H9 (cell line): ENCODE measurements around the gene MGRN1. TPM values are rescaled to one million over a fixed set of nuclear protein-coding genes. Genes with fewer than 3 reads are reported as not detected.

Source experiments
- DNase-seq: peaks from one replicate; pipeline ENCODE4 v3.0.0-alpha.2; 2017
- H2AFZ ChIP-seq: one replicate; pipeline ENCODE4 v1.6.1; 2013; ENCODE audit warnings: mild to moderate bottlenecking, low read length, control low read depth, moderate library complexity
- H2AK5ac ChIP-seq: 2 replicates; pipeline ENCODE4 v1.6.1; 2013; ENCODE audit warnings: low read length, control low read depth, mixed read lengths; ENCODE audit not compliant: insufficient read length
- H2BK120ac ChIP-seq: one replicate; pipeline ENCODE4 v1.6.1; 2013; ENCODE audit warnings: low read depth, mild to moderate bottlenecking, low read length, control low read depth, inconsistent platforms; ENCODE audit not compliant: poor library complexity, severe bottlenecking
- H2BK12ac ChIP-seq: 2 replicates; pipeline ENCODE4 v1.6.1; 2013; ENCODE audit warnings: low read length, control low read depth, mixed read lengths, low read depth; ENCODE audit not compliant: insufficient read length
- H2BK15ac ChIP-seq: 2 replicates; pipeline ENCODE4 v1.6.1; 2013; ENCODE audit warnings: low read depth, low read length, control low read depth
- H2BK20ac ChIP-seq: one replicate; pipeline ENCODE4 v1.6.1; 2013; ENCODE audit warnings: low read depth, mild to moderate bottlenecking, low read length, control low read depth, inconsistent platforms; ENCODE audit not compliant: poor library complexity, severe bottlenecking
- H2BK5ac ChIP-seq: 2 replicates; pipeline ENCODE4 v1.6.1; 2013; ENCODE audit warnings: low read length, control low read depth, mixed read lengths; ENCODE audit not compliant: insufficient read length
- H3K14ac ChIP-seq: 2 replicates; pipeline ENCODE4 v1.6.1; 2013; ENCODE audit warnings: low read length, control low read depth; ENCODE audit not compliant: insufficient read depth
- H3K18ac ChIP-seq: 2 replicates; pipeline ENCODE4 v1.6.1; 2013; ENCODE audit warnings: low read depth, mild to moderate bottlenecking, mixed read lengths, low read length, control low read depth; ENCODE audit not compliant: insufficient read length
- H3K23ac ChIP-seq: 2 replicates; pipeline ENCODE4 v1.6.1; 2013; ENCODE audit warnings: low read length, control low read depth, mixed read lengths, low read depth; ENCODE audit not compliant: insufficient read length
- H3K23me2 ChIP-seq: 2 replicates; pipeline ENCODE4 v1.6.1; 2013; ENCODE audit warnings: low read depth, mild to moderate bottlenecking, mixed read lengths, low read length, control low read depth; ENCODE audit not compliant: insufficient read length, poor library complexity, severe bottlenecking
- H3K27ac ChIP-seq: 2 replicates; pipeline ENCODE4 v1.5.1; 2013; ENCODE audit warnings: low read length, control low read depth, mixed read lengths, low read depth; ENCODE audit not compliant: insufficient read length
- H3K27me3 ChIP-seq: 2 replicates; pipeline ENCODE4 v1.6.1; 2013; ENCODE audit warnings: low read length, control low read depth, inconsistent platforms; ENCODE audit not compliant: insufficient read depth
- H3K4ac ChIP-seq: 2 replicates; pipeline ENCODE4 v1.6.1; 2013; ENCODE audit warnings: low read depth, mild to moderate bottlenecking, control low read depth, inconsistent platforms, low read length, moderate library complexity
- H3K4me1 ChIP-seq: 2 replicates; pipeline ENCODE4 v1.6.1; 2013; ENCODE audit warnings: low read length, control low read depth, inconsistent platforms; ENCODE audit not compliant: insufficient read depth
- H3K4me2 ChIP-seq: 2 replicates; pipeline ENCODE4 v1.6.1; 2013; ENCODE audit warnings: low read length, control low read depth, mixed read lengths; ENCODE audit not compliant: insufficient read length, insufficient read depth
- H3K56ac ChIP-seq: 2 replicates; pipeline ENCODE4 v1.6.1; 2013; ENCODE audit warnings: low read depth, mild to moderate bottlenecking, mixed read lengths, low read length, control low read depth; ENCODE audit not compliant: insufficient read length
- H3K79me1 ChIP-seq: 2 replicates; pipeline ENCODE4 v1.6.1; 2013; ENCODE audit warnings: low read depth, mild to moderate bottlenecking, moderate library complexity, low read length, control low read depth, inconsistent platforms; ENCODE audit not compliant: insufficient read depth, poor library complexity, severe bottlenecking
- H3K79me2 ChIP-seq: 2 replicates; pipeline ENCODE4 v1.6.1; 2013; ENCODE audit warnings: low read length, control low read depth, inconsistent platforms; ENCODE audit not compliant: insufficient read depth
- H3K9ac ChIP-seq: 2 replicates; pipeline ENCODE4 v1.6.1; 2013; ENCODE audit warnings: low read length, control low read depth, mixed read lengths; ENCODE audit not compliant: insufficient read length; ENCODE audit errors: extremely low read depth
- H3K9me3 ChIP-seq: one replicate; pipeline ENCODE4 v1.6.1; 2013; ENCODE audit warnings: low read depth, low read length, inconsistent platforms; ENCODE audit not compliant: control insufficient read depth
- H3T11ph ChIP-seq: one replicate; pipeline ENCODE4 v1.6.1; 2013; ENCODE audit warnings: mild to moderate bottlenecking, low read length, control low read depth, inconsistent platforms
- H4K20me1 ChIP-seq: one replicate; pipeline ENCODE4 v1.6.1; 2013; ENCODE audit not compliant: control insufficient read depth, insufficient read length, insufficient read depth
- H4K5ac ChIP-seq: 2 replicates; pipeline ENCODE4 v1.6.1; 2013; ENCODE audit warnings: low read depth, mild to moderate bottlenecking, mixed read lengths, low read length, control low read depth; ENCODE audit not compliant: insufficient read length
- H4K8ac ChIP-seq: replicated peaks from 2 replicates; pipeline ENCODE4 v1.6.1; 2013; ENCODE audit warnings: low read length, control low read depth, mixed read lengths, low read depth; ENCODE audit not compliant: insufficient read length
- H4K91ac ChIP-seq: 2 replicates; pipeline ENCODE4 v1.6.1; 2013; ENCODE audit warnings: low read depth, mild to moderate bottlenecking, moderate library complexity, mixed read lengths, low read length, control low read depth; ENCODE audit not compliant: insufficient read length
- H3K27ac Mint-ChIP-seq, 3 experiments: 2 replicates in 2 of 3; 3 replicates in 1 of 3; pipeline ENCODE4 v1.8.0; 2020 to 2021; ENCODE audit warnings: mixed read lengths in 3 of 3, mild to moderate bottlenecking in 1 of 3, moderate library complexity in 1 of 3
- H3K27me3 Mint-ChIP-seq: 2 replicates; pipeline ENCODE4 v1.8.0; 2021; ENCODE audit warnings: low read depth, mild to moderate bottlenecking, moderate library complexity, mixed read lengths
- H3K36me3 Mint-ChIP-seq, 3 experiments: 2 replicates in 2 of 3; 3 replicates in 1 of 3; pipeline ENCODE4 v1.8.0; 2020 to 2021; ENCODE audit warnings: low read depth in 3 of 3, mixed read lengths in 3 of 3; ENCODE audit not compliant: insufficient read depth in 1 of 3
- H3K4me1 Mint-ChIP-seq, 2 experiments: 2 replicates each; pipeline ENCODE4 v1.8.0; 2020; ENCODE audit warnings: mixed read lengths in 2 of 2
- H3K4me3 Mint-ChIP-seq, 2 experiments: 2 replicates in 1 of 2; 3 replicates in 1 of 2; pipeline ENCODE4 v1.8.0; 2020 to 2021; ENCODE audit warnings: mild to moderate bottlenecking in 2 of 2, mixed read lengths in 2 of 2, moderate library complexity in 1 of 2
- H3K9me3 Mint-ChIP-seq, 2 experiments: 2 replicates in 1 of 2; 3 replicates in 1 of 2; pipeline ENCODE4 v1.8.0; 2020; ENCODE audit warnings: mild to moderate bottlenecking in 2 of 2, mixed read lengths in 2 of 2, moderate library complexity in 1 of 2
- CTCF ChIP-seq: fragments of 200-600 bp; sonication (generic); conservative IDR thresholded peaks from 3 replicates; pipeline ENCODE4 v1.8.0; 2021; ENCODE audit warnings: antibody characterized with exemption, mild to moderate bottlenecking
- WGBS: extraction: QIAGEN DNeasy Blood & Tissue Kit; methylation state at CpG from one replicate; pipeline ENCODE4 v1.1.7; 2013; ENCODE audit warnings: missing lambda C conversion rate, low lambda C conversion rate, mixed read lengths; ENCODE audit not compliant: insufficient read length; ENCODE audit errors: extremely low coverage; 5-methylcytosine and 5-hydroxymethylcytosine counted together
- total RNA-seq: library from RNA; stranded (reverse); gene quantifications from 2 replicates; pipeline ENCODE4 v1.2.1, GENCODE V29; 2021

Gene MGRN1
- total RNA-seq, 1 experiment from 2014 or later, result 91.6 TPM

GRCh38 chr16:4648917-4649316, 24.3 kb downstream of the MGRN1 start:
- Histone ChIP-seq H3K18ac (no peak overlapping the region), H2AK5ac (no peak overlapping the region), H3K23me2 (no peaks in the 10 kb centered on the region), H3K56ac (no peak overlapping the region), H2BK15ac (no peak overlapping the region), H3K79me2 (no peaks in the 10 kb centered on the region; the same call in 1 of the 2 replicates), H2AFZ (no peak overlapping the region), H3K14ac (no peak overlapping the region), H2BK5ac (no peak overlapping the region), H4K5ac (no peak overlapping the region), H4K8ac (no peak overlapping the region), H2BK20ac (no peak overlapping the region), H3K9ac (no peak overlapping the region), H3K27me3 (no peaks in the 10 kb centered on the region), H4K20me1 (no peaks in the 10 kb centered on the region), H3K9me3 (no peaks in the 10 kb centered on the region), H4K91ac (no peak overlapping the region), H3K79me1 (no peaks in the 10 kb centered on the region), H3T11ph (no peak overlapping the region), H3K4me1 (no peaks in the 10 kb centered on the region), H2BK120ac (no peak overlapping the region), H3K4ac (no peak overlapping the region), H2BK12ac (no peak overlapping the region), H3K27ac (no peak overlapping the region), H3K4me2 (no peak overlapping the region), H3K23ac (no peak overlapping the region)
- DNase-seq, result no peak
- H3K27ac Mint-ChIP-seq, result 0 out of 7 replicates have a peak overlapping the region, but pooled peaks of 2 of the 3 experiments have one; percentile 27 to 28
- WGBS, result no CpG with 5 or more reads among the region's 13 CpGs
- H3K9me3 Mint-ChIP-seq, result no peaks in the 10 kb centered on the region; a peak in 2 of 5 replicates
- H3K4me3 Mint-ChIP-seq, result no peak overlapping the region
- no peaks in the 10 kb centered on the region for H3K4me1 Mint-ChIP-seq
- TF ChIP-seq CTCF, result no peak
- peaks cover 17 to 38% (median 28%) of the 10 kb centered on the region in 3 experiments; a peak in 6 of 7 replicates for H3K36me3 Mint-ChIP-seq
- H3K27me3 Mint-ChIP-seq, result no peaks in the 10 kb centered on the region
